GM12878 (cell line): ENCODE measurements around the gene AEBP1. TPM values are rescaled to one million over a fixed set of nuclear protein-coding genes. Genes with fewer than 3 reads are reported as not detected.
A peak's percentile ranks its signal among the peaks of the same experiment; 100 is the strongest.

Experiments
- ATAC-seq: fragments of 200-7000 bp; cut with Tn5 transposase; 3 replicates; pipeline ENCODE4 v1.9.1; 2020; ENCODE audit warnings: mild to moderate bottlenecking, moderate library complexity
- BruUV-seq: library from RNA; stranded (reverse); fragments of 400-500 nt; replicated peaks from 2 replicates; lab custom pipeline; 2021; lab: Mats Ljungman, UMichigan
- CTCF ChIA-PET: fragments of 300-600 bp; sonication (Branson Sonifier 250); formaldehyde crosslinking; extraction: SDS; loops from one replicate; lab custom pipeline; 2021; ENCODE audit warnings: inconsistent platforms; lab: Yijun Ruan, JAX
- POLR2A ChIA-PET: fragments of 350-600 bp; formaldehyde crosslinking; extraction: SDS; loops from one replicate; lab custom pipeline; 2021; ENCODE audit warnings: inconsistent platforms; lab: Charles Lee
- RAD21 ChIA-PET: fragments of 300-600 bp; sonication (Branson Sonifier 250); formaldehyde crosslinking; loops from one replicate; lab custom pipeline; 2023; ENCODE audit warnings: antibody characterized with exemption; ENCODE audit not compliant: unreplicated experiment; lab: Charles Lee
- SMC1A ChIA-PET: fragments of 300-600 bp; sonication (Branson Sonifier 250); formaldehyde crosslinking; loops from one replicate; lab custom pipeline; 2023; ENCODE audit not compliant: unreplicated experiment, uncharacterized antibody; lab: Charles Lee
- DNase-seq: peaks from one replicate; pipeline ENCODE4 v3.0.0-alpha.2; 2011; ENCODE audit warnings: low read depth, low spot score
- FAIRE-seq: peaks from 3 replicates; lab custom pipeline; 2011; peaks lifted over from hg19 to GRCh38; lab: Jason Lieb, UNC
- H2AFZ ChIP-seq: 2 replicates; pipeline ENCODE4 v1.6.0; 2011; ENCODE audit warnings: low read depth, low read length, control low read depth; ENCODE audit not compliant: control insufficient read depth
- H3K27ac ChIP-seq: 2 replicates; pipeline ENCODE4 v1.5.1; 2011; ENCODE audit warnings: control low read depth; ENCODE audit not compliant: control insufficient read depth, insufficient read depth
- H3K27me3 ChIP-seq, 2 experiments: replicated peaks in 1 of 2; 2 replicates each; pipeline versions ENCODE4 v1.6.0 to v1.6.1; 2011; ENCODE audit warnings: low read length in 1 of 2; ENCODE audit not compliant: control insufficient read depth in 2 of 2, insufficient read depth in 2 of 2
- H3K36me3 ChIP-seq, 2 experiments: 2 replicates each; pipeline ENCODE4 v1.5.1; 2011; ENCODE audit warnings: low read length in 1 of 2; ENCODE audit not compliant: control insufficient read depth in 2 of 2, insufficient read depth in 2 of 2
- H3K4me1 ChIP-seq: 2 replicates; pipeline ENCODE4 v1.6.1; 2011; ENCODE audit warnings: mild to moderate bottlenecking, low read length, moderate library complexity, mixed read lengths; ENCODE audit not compliant: control insufficient read depth, insufficient read depth
- H3K4me2 ChIP-seq: 2 replicates; pipeline ENCODE4 v1.6.0; 2011; ENCODE audit warnings: control low read depth; ENCODE audit not compliant: control insufficient read depth, insufficient read depth
- H3K4me3 ChIP-seq: fragments of 200-600 bp; sonication (generic); 2 replicates; pipeline ENCODE4 v1.5.1; 2016
- H3K79me2 ChIP-seq: 2 replicates; pipeline ENCODE4 v1.6.0; 2011; ENCODE audit warnings: low read length; ENCODE audit not compliant: control insufficient read depth, insufficient read depth
- H3K9ac ChIP-seq: 2 replicates; pipeline ENCODE4 v1.8.0; 2011; ENCODE audit warnings: low read length, control low read depth, mixed read lengths; ENCODE audit not compliant: control insufficient read depth, insufficient read depth
- H3K9me3 ChIP-seq: replicated peaks from 3 replicates; pipeline ENCODE4 v1.5.1; 2011; ENCODE audit warnings: mild to moderate bottlenecking, low read length; ENCODE audit not compliant: control insufficient read depth, insufficient read depth
- H4K20me1 ChIP-seq: 2 replicates; pipeline ENCODE4 v1.6.0; 2011; ENCODE audit not compliant: control insufficient read depth, insufficient read depth
- ASH2L ChIP-seq: fragments of 300-600, 200-600 bp; sonication (generic); IDR thresholded peaks from 2 replicates; pipeline ENCODE4 v1.6.1; 2017; ENCODE audit warnings: low read depth, mild to moderate bottlenecking, borderline replicate concordance
- CBX3 ChIP-seq: fragments of 200-600 bp; sonication (generic); IDR thresholded peaks from 2 replicates; pipeline ENCODE4 v1.6.1; 2016; ENCODE audit warnings: low read depth, borderline replicate concordance
- HDAC6 ChIP-seq: fragments of 200-600 bp; sonication (generic); IDR thresholded peaks from one replicate; pipeline ENCODE4 v1.8.0; 2017; ENCODE audit warnings: antibody characterized with exemption; ENCODE audit not compliant: unreplicated experiment
- KLF5 ChIP-seq: fragments of 450-650 bp; IDR thresholded peaks from 2 replicates; pipeline ENCODE4 v1.6.1; 2014; ENCODE audit warnings: mild to moderate bottlenecking; ENCODE audit not compliant: partially characterized antibody
- NBN ChIP-seq: fragments of 450-650 bp; IDR thresholded peaks from 2 replicates; pipeline ENCODE4 v1.6.1; 2016
- POLR2A ChIP-seq: IDR thresholded peaks from 2 replicates; pipeline ENCODE4 v1.6.1; 2011; ENCODE audit warnings: low read depth, mild to moderate bottlenecking, low read length
- ZBTB4 ChIP-seq: fragments of 450-650 bp; formaldehyde crosslinking; IDR thresholded peaks from 2 replicates; pipeline ENCODE4 v1.4.0; 2022; ENCODE audit warnings: mild to moderate bottlenecking, moderate library complexity
- WGBS: methylation state at CpG from one replicate; pipeline ENCODE4 v1.1.6; 2016; ENCODE audit warnings: low lambda C conversion rate; ENCODE audit not compliant: insufficient replicate concordance, insufficient coverage; ENCODE audit errors: missing lambda C conversion rate; 5-methylcytosine and 5-hydroxymethylcytosine counted together
- in situ Hi-C: fragments of 300-500 bp; cut with MboI; formaldehyde crosslinking; loops from 9 replicates; pipeline ENCODE4 v1.14.3; 2018; ENCODE audit warnings: mixed read lengths
- intact Hi-C: fragments of 100-400 bp; cut with micrococcal nuclease; formaldehyde crosslinking; loops from one replicate; pipeline ENCODE4 v1.14.2; 2022; ENCODE audit not compliant: unreplicated experiment
- polyA plus RNA-seq, 11 experiments: library from polyadenylated mRNA; depleted of rRNA in 4 of 11; unstranded in 6 of 11; stranded (reverse) in 5 of 11; fragments of >200 nt; fragmentation: Nextera tagmentation in 4 of 11; fragmentation: Illumina TruSeq in 1 of 11; extraction: Ambion mirVana in 4 of 11; extraction: Trizol in 1 of 11; gene quantifications; 1 replicate in 1 of 11; 2 replicates in 10 of 11; pipeline versions ENCODE4 v1.2.1 to v1.2.3, GENCODE V29; 2011 to 2016; ENCODE audit warnings: inconsistent platforms in 2 of 11, missing spikeins in 2 of 11, low read depth in 1 of 11
- total RNA-seq, 4 experiments: library from RNA; depleted of rRNA in 3 of 4; stranded (reverse); fragments of >200 nt in 3 of 4; fragmentation: Illumina TruSeq in 1 of 4; extraction: Trizol in 1 of 4; gene quantifications; 2 replicates each; pipeline versions ENCODE4 v1.2.1 to v1.2.3, GENCODE V29; 2013 to 2021

The AEBP1 gene
- total and polyA plus RNA-seq, 10 of the 15 experiments (the other 5 are each of a cell fraction or from before 2014, with no cell fraction given), result 0.06 to 0.23 (median 0.11) TPM; not detected in 5

- 71% methylated on average over 30 of the region's 30 CpGs for WGBS
- in situ Hi-C loops, result no loop called here
- RAD21 ChIA-PET, result no interaction called here
- H3K9ac ChIP-seq, result no peak overlapping the region
- POLR2A ChIA-PET, result no interaction called here
- peaks cover 3% of the 10 kb centered on the region; the same call in 1 of the 2 replicates for H4K20me1 ChIP-seq
- no peak overlapping the region for H3K4me3 ChIP-seq
- SMC1A ChIA-PET, result interaction anchor here (1.8 kb wide), 1 partner anchor 14 kb away, joined by 6 read pairs; the partner anchor contains the start of gene DBNL
- no peaks in the 10 kb centered on the region for H3K27me3 ChIP-seq
- no peaks in the 10 kb centered on the region for H3K79me2 ChIP-seq
- peak overlapping the region; percentile 26; the same call in 1 of the 2 replicates for H3K4me2 ChIP-seq
- H3K27ac ChIP-seq, result peak overlapping the region; percentile 37
- TF ChIP-seq CBX3 (no peak), ZBTB4 (no peak), NBN (no peak), KLF5 (no peak), POLR2A (peak; percentile 65), HDAC6 (no peak), ASH2L (no peak)
- no peaks in the 10 kb centered on the region for H3K9me3 ChIP-seq
- intact Hi-C loops, result no loop called here
- DNase-seq (no peak), FAIRE-seq (no peak), ATAC-seq (peak; percentile 56)
- H3K4me1 ChIP-seq, result peaks cover 24% of the 10 kb centered on the region
- H2AFZ ChIP-seq, result no peak overlapping the region
- no TSS peak for BruUV-seq
- CTCF ChIA-PET, result no interaction called here
- H3K36me3 ChIP-seq, result peaks cover 44 to 59% of the 10 kb centered on the region in 2 experiments
Measured at GRCh38 chr7:44057849-44058758, 46.0 kb upstream of the AEBP1 start.
